ENCODE data around the gene ADAMTSL4.

ADAMTSL4 gene

GRCh38 chr1:150512846-150513245 is 36.4 kb upstream of the ADAMTSL4 start:
- no peak overlapping the region for H3K4me3 ChIP-seq (ENCODE audit: control insufficient read depth, low read depth, low read length)
- TF ChIP-seq, protein P1, sequence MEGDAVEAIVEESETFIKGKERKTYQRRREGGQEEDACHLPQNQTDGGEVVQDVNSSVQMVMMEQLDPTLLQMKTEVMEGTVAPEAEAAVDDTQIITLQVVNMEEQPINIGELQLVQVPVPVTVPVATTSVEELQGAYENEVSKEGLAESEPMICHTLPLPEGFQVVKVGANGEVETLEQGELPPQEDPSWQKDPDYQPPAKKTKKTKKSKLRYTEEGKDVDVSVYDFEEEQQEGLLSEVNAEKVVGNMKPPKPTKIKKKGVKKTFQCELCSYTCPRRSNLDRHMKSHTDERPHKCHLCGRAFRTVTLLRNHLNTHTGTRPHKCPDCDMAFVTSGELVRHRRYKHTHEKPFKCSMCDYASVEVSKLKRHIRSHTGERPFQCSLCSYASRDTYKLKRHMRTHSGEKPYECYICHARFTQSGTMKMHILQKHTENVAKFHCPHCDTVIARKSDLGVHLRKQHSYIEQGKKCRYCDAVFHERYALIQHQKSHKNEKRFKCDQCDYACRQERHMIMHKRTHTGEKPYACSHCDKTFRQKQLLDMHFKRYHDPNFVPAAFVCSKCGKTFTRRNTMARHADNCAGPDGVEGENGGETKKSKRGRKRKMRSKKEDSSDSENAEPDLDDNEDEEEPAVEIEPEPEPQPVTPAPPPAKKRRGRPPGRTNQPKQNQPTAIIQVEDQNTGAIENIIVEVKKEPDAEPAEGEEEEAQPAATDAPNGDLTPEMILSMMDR (conservative IDR thresholded peaks at IDR 0.05; ENCODE audit: control insufficient read depth, insufficient read depth, low read depth, low read length) = no peak
- peak; percentile 26 for DNase-seq (ENCODE audit: low read depth)

DNA sequence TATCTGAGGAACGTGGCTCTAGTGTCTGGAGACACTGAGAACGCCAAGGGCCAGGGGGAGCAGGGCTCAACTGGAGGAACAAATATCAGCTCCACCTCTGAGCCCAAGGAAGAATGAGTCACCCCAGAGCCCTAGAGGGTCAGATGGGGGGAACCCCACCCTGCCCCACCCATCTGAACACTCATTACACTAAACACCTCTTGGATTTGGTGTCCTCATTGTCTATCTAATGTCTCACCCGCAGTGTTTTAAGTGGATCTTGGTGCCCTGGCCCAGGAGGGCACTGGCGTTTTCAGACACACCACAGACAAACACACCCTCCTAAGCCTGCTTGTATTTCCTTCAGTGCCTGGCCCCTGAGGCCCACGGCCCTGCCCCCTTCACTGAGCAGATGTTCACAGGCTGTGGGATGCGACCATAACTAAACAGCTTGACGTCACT is 35.8 kb upstream of the ADAMTSL4 start:
- TF ChIP-seq, protein P1 (conservative IDR thresholded peaks at IDR 0.05; ENCODE audit: control insufficient read depth, insufficient read depth, low read depth, low read length) = no peak

DNA sequence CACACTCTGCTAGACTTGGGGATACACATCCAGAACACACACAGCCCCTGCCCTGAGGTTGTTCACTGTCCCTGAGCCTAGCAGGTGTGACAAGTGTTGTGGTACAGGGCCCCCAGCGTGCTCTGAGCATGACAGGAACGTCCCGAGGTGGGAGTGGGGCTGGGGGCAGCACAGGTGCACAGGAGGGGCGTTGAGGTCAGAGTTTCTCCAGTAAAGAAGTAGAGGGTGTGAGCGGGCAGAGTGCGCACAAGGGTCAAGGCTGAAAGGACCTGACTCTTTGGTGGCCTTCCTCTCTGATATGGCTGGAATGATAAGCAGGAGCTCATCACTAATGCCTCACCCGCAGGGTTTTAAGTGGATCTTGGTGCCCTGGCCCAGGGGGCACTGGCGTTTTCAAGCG is 34.9 kb upstream of the ADAMTSL4 start:
- TF ChIP-seq, protein P1 (conservative IDR thresholded peaks at IDR 0.05; ENCODE audit: control insufficient read depth, insufficient read depth, low read depth, low read length) = no peak
- H3K4me3 ChIP-seq (ENCODE audit: control insufficient read depth, low read depth, low read length) = no peak overlapping the region
- DNase-seq (ENCODE audit: low read depth) = no peak

More for the DNA sequence above, 35.8 kb upstream of the ADAMTSL4 start:
- H3K4me3 ChIP-seq (ENCODE audit: control insufficient read depth, low read depth, low read length) = no peak overlapping the region
- DNase-seq (ENCODE audit: low read depth) = peak; percentile 24

- TF ChIP-seq, protein P1 (conservative IDR thresholded peaks at IDR 0.05; ENCODE audit: control insufficient read depth, insufficient read depth, low read depth, low read length) = no peak
- DNase-seq (ENCODE audit: low read depth) = no peak
- H3K4me3 ChIP-seq (ENCODE audit: control insufficient read depth, low read depth, low read length) = peak overlapping the region; percentile 49
These were observed 34.3 kb upstream of the ADAMTSL4 start for GRCh38 chr1:150514913-150515327.

DNA sequence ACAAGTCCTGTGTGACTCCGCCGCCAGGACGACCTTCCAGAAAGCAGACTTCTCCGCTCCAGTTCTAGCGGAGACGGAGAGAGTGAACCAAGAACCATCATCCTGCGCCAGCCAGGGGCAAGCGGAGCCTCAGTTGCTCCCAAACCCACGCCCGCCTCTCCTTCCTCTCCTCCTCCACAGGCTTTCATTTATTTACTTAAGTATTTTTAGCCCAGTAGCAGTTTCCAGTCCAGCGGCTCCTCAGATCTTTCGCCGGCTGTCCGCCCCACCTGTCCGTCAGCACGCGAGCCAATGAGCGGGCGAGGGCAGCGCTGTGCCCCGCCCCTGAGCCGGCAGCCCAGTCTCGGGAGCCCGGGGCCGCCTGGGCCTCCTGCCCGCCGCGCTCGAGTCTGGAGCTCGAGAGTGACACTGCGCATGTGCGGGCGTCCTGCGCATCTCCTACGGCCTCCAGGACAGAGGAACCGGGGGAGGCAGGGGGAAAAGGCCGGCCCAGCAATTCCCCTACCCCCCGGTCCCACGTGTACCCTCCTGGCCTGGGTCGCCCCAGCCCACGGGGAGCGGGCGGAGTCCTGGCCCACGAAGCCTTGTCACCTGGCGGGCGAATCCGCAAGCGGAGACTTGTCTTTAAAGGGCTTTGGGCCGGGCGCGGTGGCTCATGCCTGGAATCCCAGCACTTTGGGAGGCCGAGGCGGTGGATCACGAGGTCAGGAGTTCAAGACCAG is 33.7 kb upstream of the ADAMTSL4 start, which contains the start of gene FALEC:
Gene FALEC (plus strand): TSS at position 425 of the 722 bp plus-strand sequence.
- H3K4me3 ChIP-seq (ENCODE audit: control insufficient read depth, low read depth, low read length) = peak within 1 kb of the TSS; percentile 61
- DNase-seq (ENCODE audit: low read depth) = peak; percentile 92
- TF ChIP-seq, protein P1 (conservative IDR thresholded peaks at IDR 0.05; ENCODE audit: control insufficient read depth, insufficient read depth, low read depth, low read length) = no peak

GRCh38 chr1:150516050-150516591 is 33.1 kb upstream of the ADAMTSL4 start:
- TF ChIP-seq, protein P1 (conservative IDR thresholded peaks at IDR 0.05; ENCODE audit: control insufficient read depth, insufficient read depth, low read depth, low read length) = no peak
- peak overlapping the region; percentile 61 for H3K4me3 ChIP-seq (ENCODE audit: control insufficient read depth, low read depth, low read length)
- DNase-seq (ENCODE audit: low read depth) = peak; percentile 22

Data from fibroblast of mammary gland (primary cell).